Left lung (tissue), 10 donors: ENCODE data around the gene GPHN. TPM values are rescaled to one million over a fixed set of nuclear protein-coding genes. Genes with fewer than 3 reads are reported as not detected.

Experiments
- ATAC-seq: fragments of 200-7000 bp; cut with Tn5 transposase; one replicate; pipeline ENCODE4 v1.9.1; 2020; ENCODE audit warnings: moderate library complexity
- DNase-seq, 4 donors: peaks; one replicate each; pipeline ENCODE4 v3.0.0-alpha.2; 2013 to 2020
- H3K27ac ChIP-seq, 2 donors: fragments of 200-600 bp; sonication (generic) in 1 of 2; one replicate each; pipeline versions ENCODE4 v1.5.0 to v1.8.0; 2020 to 2021
- H3K27me3 ChIP-seq, 2 donors: fragments of 200-600 bp; sonication (generic) in 1 of 2; one replicate each; pipeline versions ENCODE4 v1.5.0 to v1.8.0; 2020 to 2021
- H3K36me3 ChIP-seq, 2 donors: fragments of 200-600 bp; sonication (generic) in 1 of 2; one replicate each; pipeline versions ENCODE4 v1.5.0 to v1.8.0; 2020 to 2021
- H3K4me1 ChIP-seq, 2 donors: fragments of 200-600 bp; one replicate each; pipeline ENCODE4 v1.8.0; 2021
- H3K4me3 ChIP-seq, 2 donors: fragments of 200-600 bp; sonication (generic) in 1 of 2; one replicate each; pipeline versions ENCODE4 v1.5.0 to v1.8.0; 2020 to 2021; ENCODE audit warnings: mild to moderate bottlenecking in 1 of 2
- H3K9me3 ChIP-seq, 2 donors: fragments of 200-600 bp; sonication (generic) in 1 of 2; one replicate each; pipeline versions ENCODE4 v1.5.0 to v1.8.0; 2020 to 2021
- intact Hi-C, 2 donors: fragments of 100-400 bp; cut with DNase I; formaldehyde crosslinking; loops; one replicate each; pipeline versions ENCODE4 v1.11.2 to v1.14.2; 2022
- polyA plus RNA-seq, 6 donors: library from polyadenylated mRNA; unstranded; fragments of 120-200 nt; gene quantifications; one replicate each; pipeline ENCODE4 v1.2.1, GENCODE V29; 2013; ENCODE audit not compliant: insufficient read length in 6 of 6
- total RNA-seq, 2 donors: library from RNA; stranded (reverse); fragmentation: NEBNext Ultra II Directional; extraction: Animal tissue kit (Norgen Biotek cat#: 25700); gene quantifications; one replicate each; pipeline ENCODE4 v1.2.1, GENCODE V29; 2021
- TF ChIP-seq, protein P1 (sequence below), 2 donors: fragments of 200-600 bp; sonication (generic) in 1 of 2; IDR thresholded peaks; one replicate each; pipeline versions ENCODE4 v1.5.0 to v1.8.0; 2021; ENCODE audit warnings: antibody characterized with exemption in 2 of 2
- donor health status: DM: no; HTN: yes; CAD: no.
- donor health status: DM: no; HTN: no; CAD: no.

Gene GPHN
- total and polyA plus RNA-seq, 8 donors: 22.6 to 31.1 (median 25.7) TPM

- no peaks in the 10 kb centered on the region for H3K27me3 ChIP-seq
- intact Hi-C loops: no loop called here
- no peak for DNase-seq
- ATAC-seq: no peak
- no peaks in the 10 kb centered on the region for H3K36me3 ChIP-seq
- H3K27ac ChIP-seq: no peak overlapping the region
- H3K9me3 ChIP-seq: no peaks in the 10 kb centered on the region
- TF ChIP-seq, protein P1, sequence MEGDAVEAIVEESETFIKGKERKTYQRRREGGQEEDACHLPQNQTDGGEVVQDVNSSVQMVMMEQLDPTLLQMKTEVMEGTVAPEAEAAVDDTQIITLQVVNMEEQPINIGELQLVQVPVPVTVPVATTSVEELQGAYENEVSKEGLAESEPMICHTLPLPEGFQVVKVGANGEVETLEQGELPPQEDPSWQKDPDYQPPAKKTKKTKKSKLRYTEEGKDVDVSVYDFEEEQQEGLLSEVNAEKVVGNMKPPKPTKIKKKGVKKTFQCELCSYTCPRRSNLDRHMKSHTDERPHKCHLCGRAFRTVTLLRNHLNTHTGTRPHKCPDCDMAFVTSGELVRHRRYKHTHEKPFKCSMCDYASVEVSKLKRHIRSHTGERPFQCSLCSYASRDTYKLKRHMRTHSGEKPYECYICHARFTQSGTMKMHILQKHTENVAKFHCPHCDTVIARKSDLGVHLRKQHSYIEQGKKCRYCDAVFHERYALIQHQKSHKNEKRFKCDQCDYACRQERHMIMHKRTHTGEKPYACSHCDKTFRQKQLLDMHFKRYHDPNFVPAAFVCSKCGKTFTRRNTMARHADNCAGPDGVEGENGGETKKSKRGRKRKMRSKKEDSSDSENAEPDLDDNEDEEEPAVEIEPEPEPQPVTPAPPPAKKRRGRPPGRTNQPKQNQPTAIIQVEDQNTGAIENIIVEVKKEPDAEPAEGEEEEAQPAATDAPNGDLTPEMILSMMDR (IDR thresholded peaks at IDR 0.05): no peak
- H3K4me3 ChIP-seq: no peak overlapping the region
- H3K4me1 ChIP-seq: no peaks in the 10 kb centered on the region
Measured at GRCh38 chr14:66999978-67000377, 492.0 kb downstream of the GPHN start.

- DNase-seq: no peak
- Histone ChIP-seq H3K4me3 (no peak overlapping the region), H3K36me3 (no peaks in the 10 kb centered on the region), H3K27me3 (no peaks in the 10 kb centered on the region), H3K9me3 (no peaks in the 10 kb centered on the region), H3K4me1 (no peaks in the 10 kb centered on the region), H3K27ac (no peak overlapping the region)
- ATAC-seq: no peak
- intact Hi-C loops: no loop called here
- TF ChIP-seq, protein P1 (IDR thresholded peaks at IDR 0.05): no peak
Measured at GRCh38 chr14:67002994-67003753, 495.2 kb downstream of the GPHN start.

GRCh38 chr14:67004521-67004920, 496.6 kb downstream of the GPHN start:
- Histone ChIP-seq H3K36me3 (no peaks in the 10 kb centered on the region), H3K27me3 (no peaks in the 10 kb centered on the region), H3K4me1 (no peaks in the 10 kb centered on the region), H3K27ac (no peak overlapping the region), H3K4me3 (no peak overlapping the region), H3K9me3 (no peaks in the 10 kb centered on the region)
- ATAC-seq (no peak), DNase-seq (no peak)
- intact Hi-C loops: no loop called here
- TF ChIP-seq, protein P1 (IDR thresholded peaks at IDR 0.05): no peak

DNA sequence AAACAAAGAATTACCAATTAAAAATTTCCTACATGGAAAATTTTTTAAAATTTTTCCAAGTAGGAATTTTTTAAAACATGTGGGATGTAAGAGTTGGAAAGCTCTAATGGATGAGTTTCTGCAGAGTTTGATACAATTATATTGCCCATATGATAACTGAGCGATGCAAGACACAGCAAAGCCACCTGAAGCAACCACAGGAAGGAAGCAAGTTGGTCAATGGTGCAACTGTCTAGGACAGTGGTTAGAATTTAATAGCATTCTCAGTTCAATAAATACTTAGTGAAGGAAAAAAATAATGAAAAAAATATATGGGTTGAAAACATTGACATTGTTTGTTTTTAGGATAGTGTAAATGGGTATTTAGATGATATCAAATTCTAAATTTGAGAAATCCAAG, 502.7 kb downstream of the GPHN start:
- H3K4me1 ChIP-seq: no peaks in the 10 kb centered on the region
- ATAC-seq: no peak
- no peaks in the 10 kb centered on the region for H3K27me3 ChIP-seq
- no peak overlapping the region for H3K27ac ChIP-seq
- no peaks in the 10 kb centered on the region for H3K36me3 ChIP-seq
- intact Hi-C loops: no loop called here
- H3K4me3 ChIP-seq: no peak overlapping the region
- no peak for DNase-seq
- no peaks in the 10 kb centered on the region for H3K9me3 ChIP-seq
- TF ChIP-seq, protein P1 (IDR thresholded peaks at IDR 0.05): no peak

DNA sequence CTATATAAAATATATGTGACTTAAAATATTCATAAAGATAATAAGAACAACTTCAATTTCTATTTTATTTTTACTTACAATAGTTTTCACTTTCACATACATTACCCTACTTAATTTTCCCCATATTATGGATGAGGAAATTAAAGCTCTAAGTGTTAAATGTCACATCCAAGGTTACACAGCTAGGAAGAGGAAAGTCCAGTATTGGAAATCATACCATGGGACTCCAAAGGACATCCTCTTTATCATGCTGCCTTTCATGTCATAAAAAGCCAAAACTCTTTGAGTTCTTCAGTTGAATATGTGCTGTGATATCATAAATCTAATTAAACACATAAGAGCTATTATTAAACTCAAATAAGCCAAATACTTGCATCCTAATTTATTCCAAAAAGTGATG, 508.9 kb downstream of the GPHN start:
- ATAC-seq: no peak
- intact Hi-C loops: no loop called here
- H3K4me1 ChIP-seq: no peaks in the 10 kb centered on the region

More for the DNA sequence above, 508.9 kb downstream of the GPHN start:
- TF ChIP-seq, protein P1 (IDR thresholded peaks at IDR 0.05): no peak
- Histone ChIP-seq H3K27me3 (no peaks in the 10 kb centered on the region), H3K4me3 (no peak overlapping the region), H3K9me3 (no peaks in the 10 kb centered on the region), H3K27ac (no peak overlapping the region), H3K36me3 (no peaks in the 10 kb centered on the region)
- no peak for DNase-seq
